IMR-90 (cell line): ENCODE results near the gene NFIX. TPM values are rescaled to one million over a fixed set of nuclear protein-coding genes. Genes with fewer than 3 reads are reported as not detected.
A peak's percentile ranks its signal among the peaks of the same experiment; 100 is the strongest.

Source experiments
- ATAC-seq: fragments of 200-7000 bp; cut with Tn5 transposase; 2 replicates; pipeline ENCODE4 v1.9.1; 2020; ENCODE audit warnings: low read depth, mild to moderate bottlenecking, moderate library complexity
- BruUV-seq: library from RNA; stranded (reverse); fragments of 400-500 nt; replicated peaks from 2 replicates; lab custom pipeline; 2021; lab: Mats Ljungman, UMichigan
- CTCF ChIA-PET: fragments of 300-600 bp; formaldehyde crosslinking; extraction: SDS; loops from one replicate; lab custom pipeline; 2021; ENCODE audit warnings: antibody characterized with exemption; lab: Yijun Ruan, JAX
- POLR2A ChIA-PET: fragments of 300-600 bp; sonication (Branson Sonifier 250); formaldehyde crosslinking; loops from one replicate; lab custom pipeline; 2022; ENCODE audit warnings: antibody characterized with exemption; ENCODE audit not compliant: unreplicated experiment; lab: Charles Lee
- DNase-seq: peaks from one replicate; pipeline ENCODE4 v3.0.0; 2013
- H2AFZ ChIP-seq: replicated peaks from 2 replicates; pipeline ENCODE3; 2013; ENCODE audit warnings: low read length, mild to moderate bottlenecking; ENCODE audit not compliant: poor library complexity
- H2AK5ac ChIP-seq: 2 replicates; pipeline ENCODE4 v1.6.1; 2013; ENCODE audit warnings: low read depth, low read length, inconsistent platforms
- H2AK9ac ChIP-seq: replicated peaks from 2 replicates; pipeline ENCODE3; 2013; ENCODE audit warnings: mild to moderate bottlenecking, low read depth, low read length, moderate library complexity; ENCODE audit not compliant: poor library complexity
- H2BK120ac ChIP-seq: 2 replicates; pipeline ENCODE4 v1.6.1; 2013; ENCODE audit warnings: low read depth, low read length, inconsistent platforms
- H2BK15ac ChIP-seq: 3 replicates; pipeline ENCODE4 v1.6.1; 2013; ENCODE audit warnings: low read depth, low read length, inconsistent platforms
- H2BK20ac ChIP-seq: 2 replicates; pipeline ENCODE4 v1.6.1; 2013; ENCODE audit warnings: low read depth, mild to moderate bottlenecking, inconsistent platforms, low read length, moderate library complexity
- H2BK5ac ChIP-seq: 2 replicates; pipeline ENCODE4 v1.6.1; 2013; ENCODE audit warnings: mild to moderate bottlenecking, low read depth, low read length, inconsistent platforms; ENCODE audit not compliant: poor library complexity, severe bottlenecking
- H3K14ac ChIP-seq: replicated peaks from 2 replicates; pipeline ENCODE4 v1.6.1; 2013; ENCODE audit warnings: low read depth, low read length, inconsistent platforms
- H3K18ac ChIP-seq: 2 replicates; pipeline ENCODE4 v1.6.1; 2013; ENCODE audit warnings: low read depth, low read length, control low read depth
- H3K23ac ChIP-seq: 2 replicates; pipeline ENCODE4 v1.6.1; 2013; ENCODE audit warnings: low read depth, low read length, inconsistent platforms
- H3K27ac ChIP-seq: 2 replicates; pipeline ENCODE4 v1.5.1; 2013; ENCODE audit warnings: mild to moderate bottlenecking, control low read depth, low read length; ENCODE audit not compliant: insufficient read depth
- H3K27me3 ChIP-seq: 2 replicates; pipeline ENCODE4 v1.6.1; 2013; ENCODE audit warnings: low read length; ENCODE audit not compliant: control insufficient read depth, insufficient read depth
- H3K36me3 ChIP-seq: 2 replicates; pipeline ENCODE4 v1.6.1; 2013; ENCODE audit warnings: low read length, mixed read lengths; ENCODE audit not compliant: control insufficient read depth, insufficient read depth
- H3K4ac ChIP-seq: 2 replicates; pipeline ENCODE4 v1.6.1; 2013; ENCODE audit warnings: low read depth, low read length, inconsistent platforms
- H3K4me1 ChIP-seq: 2 replicates; pipeline ENCODE4 v1.6.1; 2013; ENCODE audit warnings: low read length, mixed read lengths; ENCODE audit not compliant: control insufficient read depth, insufficient read depth
- H3K4me2 ChIP-seq: 2 replicates; pipeline ENCODE4 v1.6.1; 2013; ENCODE audit warnings: low read depth, mild to moderate bottlenecking, control low read depth, low read length, moderate library complexity
- H3K4me3 ChIP-seq: 2 replicates; pipeline ENCODE4 v1.5.1; 2013; ENCODE audit warnings: low read depth, mild to moderate bottlenecking, control low read depth, low read length, moderate library complexity; ENCODE audit not compliant: insufficient read depth
- H3K56ac ChIP-seq: 2 replicates; pipeline ENCODE4 v1.6.1; 2013; ENCODE audit warnings: low read length, inconsistent platforms; ENCODE audit not compliant: insufficient read depth; ENCODE audit errors: extremely low read depth
- H3K79me1 ChIP-seq, 2 experiments: 2 replicates each; pipeline ENCODE4 v1.6.1; 2013; ENCODE audit warnings: low read length in 2 of 2, inconsistent platforms in 1 of 2, low read depth in 1 of 2
- H3K9ac ChIP-seq: 2 replicates; pipeline ENCODE4 v1.6.1; 2013; ENCODE audit warnings: low read depth, low read length, control low read depth
- H3K9me1 ChIP-seq: 2 replicates; pipeline ENCODE4 v1.6.1; 2013; ENCODE audit warnings: low read length, inconsistent platforms; ENCODE audit not compliant: insufficient read depth
- H3K9me3 ChIP-seq: 2 replicates; pipeline ENCODE4 v1.6.1; 2013; ENCODE audit warnings: low read length; ENCODE audit not compliant: control insufficient read depth, insufficient read depth
- H4K20me1 ChIP-seq: 2 replicates; pipeline ENCODE4 v1.6.1; 2013; ENCODE audit warnings: low read length, inconsistent platforms; ENCODE audit not compliant: insufficient read depth
- H4K5ac ChIP-seq: 2 replicates; pipeline ENCODE4 v1.6.1; 2013; ENCODE audit warnings: mild to moderate bottlenecking, low read depth, low read length, control low read depth
- H4K8ac ChIP-seq, 2 experiments: 2 replicates each; pipeline ENCODE4 v1.6.1; 2013; ENCODE audit warnings: low read depth in 2 of 2, low read length in 2 of 2, control low read depth in 1 of 2, inconsistent platforms in 1 of 2
- H4K91ac ChIP-seq: 2 replicates; pipeline ENCODE4 v1.6.1; 2013; ENCODE audit warnings: low read depth, low read length, inconsistent platforms; ENCODE audit not compliant: insufficient read depth
- BHLHE40 ChIP-seq: fragments of 150-350 bp; IDR thresholded peaks from 2 replicates; pipeline ENCODE4 v1.6.1; 2016; ENCODE audit warnings: mild to moderate bottlenecking, low read depth, low read length
- CEBPB ChIP-seq: IDR thresholded peaks from 2 replicates; pipeline ENCODE4 v1.6.1; 2012; ENCODE audit warnings: low read depth, low read length, improper control_type of control experiment
- CHD1 ChIP-seq: IDR thresholded peaks from 2 replicates; pipeline ENCODE4 v1.6.1; 2012; ENCODE audit warnings: low read depth, low read length, improper control_type of control experiment
- MAZ ChIP-seq: IDR thresholded peaks from 2 replicates; pipeline ENCODE4 v1.6.1; 2012; ENCODE audit warnings: low read depth, mild to moderate bottlenecking, low read length, improper control_type of control experiment, moderate library complexity, borderline replicate concordance
- MXI1 ChIP-seq: IDR thresholded peaks from 2 replicates; pipeline ENCODE4 v1.6.1; 2012; ENCODE audit warnings: low read depth, mild to moderate bottlenecking, low read length, moderate library complexity, borderline replicate concordance
- RAD21 ChIP-seq: IDR thresholded peaks from 2 replicates; pipeline ENCODE4 v1.6.1; 2012; ENCODE audit warnings: low read length, improper control_type of control experiment
- SMC3 ChIP-seq: fragments of 150-350 bp; IDR thresholded peaks from 2 replicates; pipeline ENCODE4 v1.6.1; 2016; ENCODE audit warnings: low read depth, mild to moderate bottlenecking, antibody characterized with exemption, low read length, moderate library complexity
- WGBS, 2 experiments: methylation state at CpG; one replicate each; pipeline versions ENCODE4 v1.1.5 to v1.1.7; 2013; ENCODE audit warnings: missing lambda C conversion rate in 2 of 2; ENCODE audit not compliant: insufficient read length in 1 of 2; ENCODE audit errors: extremely low coverage in 2 of 2; 5-methylcytosine and 5-hydroxymethylcytosine counted together
- dilution Hi-C: fragments of 300-500 bp; cut with HindIII; formaldehyde crosslinking; loops from one replicate; pipeline ENCODE4 v1.14.3; 2018; ENCODE audit warnings: low sequenced_read_pairs; ENCODE audit not compliant: unreplicated experiment
- in situ Hi-C: fragments of 300-500 bp; cut with MboI; formaldehyde crosslinking; loops from 3 replicates; pipeline ENCODE4 v1.14.3; 2019; ENCODE audit warnings: low sequenced_read_pairs, inconsistent platforms, mixed read lengths
- intact Hi-C: fragments of 100-400 bp; cut with micrococcal nuclease; formaldehyde crosslinking; loops from 2 replicates; pipeline ENCODE4 v1.10.0; 2022
- polyA plus RNA-seq, 3 experiments: library from polyadenylated mRNA; depleted of rRNA; stranded (reverse); fragments of >200 nt; gene quantifications; 2 replicates each; pipeline ENCODE4 v1.2.3, GENCODE V29; 2012; ENCODE audit warnings: low replicate concordance in 1 of 3
- total RNA-seq: library from RNA; depleted of rRNA; stranded (reverse); fragments of >200 nt; gene quantifications from 2 replicates; pipeline ENCODE4 v1.2.3, GENCODE V29; 2012

NFIX gene
- total and polyA plus RNA-seq, 2 of the 4 experiments (the other 2 are of a cell fraction), result 10.2 to 47.7 TPM

GRCh38 chr19:13043285-13043684, 48.0 kb downstream of the NFIX start:
- ChIA-PET CTCF (interaction anchor here (1.2 kb wide), 1 partner anchor 9 kb away, joined by 4 read pairs; no protein-coding TSS in a partner anchor), POLR2A (no interaction called here)
- Histone ChIP-seq H2BK20ac (no peak overlapping the region), H3K79me1 (peaks cover 64 to 91% of the 10 kb centered on the region in 2 experiments), H3K9me3 (no peaks in the 10 kb centered on the region), H2AK5ac (peak overlapping the region; percentile 59; the same call in 1 of the 2 replicates), H3K27me3 (no peaks in the 10 kb centered on the region), H3K56ac (no peak overlapping the region), H2BK5ac (no peak overlapping the region), H3K4me3 (no peak overlapping the region), H3K9me1 (peaks cover 47% of the 10 kb centered on the region), H4K91ac (no peak overlapping the region), H3K4me2 (no peak overlapping the region), H3K36me3 (peaks cover 31% of the 10 kb centered on the region), H3K4me1 (peaks cover 39% of the 10 kb centered on the region), H2AK9ac (peak overlapping the region; percentile 44), H2BK15ac (no peak overlapping the region), H3K9ac (no peak overlapping the region), H3K23ac (0 out of 2 replicates have a peak overlapping the region, but pooled peaks have one; percentile 9), H4K5ac (no peak overlapping the region), H2BK120ac (no peak overlapping the region), H2AFZ (peak overlapping the region; percentile 6), H3K4ac (no peak overlapping the region; the same call in 1 of the 2 replicates), H4K8ac (no peak overlapping the region), H3K14ac (no peak overlapping the region), H4K20me1 (peaks cover 17% of the 10 kb centered on the region), H3K18ac (no peak overlapping the region), H3K27ac (no peak overlapping the region)
- no CpG with 5 or more reads among the region's 5 CpGs for WGBS, 2 experiments
- DNase-seq, result no peak
- TF ChIP-seq CEBPB (no peak), BHLHE40 (no peak), MXI1 (no peak), SMC3 (no peak), RAD21 (no peak), CHD1 (no peak), MAZ (no peak)
- no peak for ATAC-seq
- dilution Hi-C loops (no loop called here), in situ Hi-C loops (no loop called here), intact Hi-C loops (no loop called here)
- no TSS peak for BruUV-seq
